HG03060 (cell line): ENCODE results near the gene DLG4.
"Not testable (repeated sequence)": the region's sequence is repeated elsewhere in the genome, so short reads cannot be mapped to it uniquely, and the experiment has no call there.

Source experiments
- ATAC-seq: cut with Tn5 transposase; IDR thresholded peaks from one replicate; pipeline ENCODE4 v1.9.1; 2021; ENCODE audit warnings: low read depth, moderate number of reproducible peaks; ENCODE audit not compliant: unreplicated experiment

DLG4 gene

DNA sequence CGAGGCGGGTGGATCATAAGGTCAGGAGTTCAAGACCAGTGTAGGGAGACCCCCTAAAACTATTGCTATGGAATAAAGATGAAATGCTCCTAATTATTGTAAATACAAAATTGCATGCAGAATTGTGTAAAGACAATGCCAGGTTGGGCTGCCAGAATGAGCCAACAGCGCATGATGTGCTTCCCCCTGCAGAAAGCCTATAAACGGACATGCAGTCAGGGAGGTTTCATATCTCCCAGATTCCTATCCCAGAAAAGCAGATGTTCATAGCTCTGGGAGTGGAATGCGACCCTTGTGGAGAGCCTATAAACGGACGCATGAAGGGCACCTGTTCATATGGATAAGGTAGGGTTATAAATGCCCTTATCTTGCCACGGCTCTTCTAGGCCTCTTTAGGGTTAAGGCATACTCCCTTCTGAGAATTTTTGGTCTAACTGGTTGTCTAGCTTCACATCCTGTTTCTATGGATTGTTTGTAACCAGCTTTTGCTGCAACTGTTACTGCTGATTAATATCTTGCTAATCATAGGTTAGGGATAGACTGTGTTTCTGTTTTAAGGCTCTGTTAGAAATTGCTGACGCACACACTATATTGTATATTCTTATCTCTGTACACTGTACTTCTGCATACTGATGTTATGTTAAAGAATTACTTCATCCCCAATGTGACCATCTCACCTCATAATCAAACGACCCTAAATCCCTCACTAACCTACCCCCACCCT is 50.6 kb downstream of the DLG4 start:
- not testable (repeated sequence) for ATAC-seq

DNA sequence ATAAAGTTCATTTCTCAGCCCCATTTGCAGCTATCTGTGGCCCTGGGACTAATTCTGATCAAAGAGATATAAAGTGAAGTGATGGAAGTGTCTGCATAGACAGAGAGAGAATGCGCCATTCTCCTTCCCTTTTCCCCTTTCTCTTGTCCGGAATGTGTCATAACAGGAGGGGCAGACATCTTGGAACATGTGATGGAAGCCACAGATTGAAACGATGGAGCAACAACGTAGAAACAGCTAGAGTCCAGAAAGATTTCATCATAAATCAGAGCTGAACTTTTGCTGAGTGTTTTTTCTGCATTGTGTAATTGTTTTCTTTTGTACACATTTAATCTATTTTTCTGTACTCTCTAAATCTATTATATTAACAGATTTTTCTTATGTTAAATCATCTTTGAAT is 51.8 kb downstream of the DLG4 start:
- no peak for ATAC-seq

DNA sequence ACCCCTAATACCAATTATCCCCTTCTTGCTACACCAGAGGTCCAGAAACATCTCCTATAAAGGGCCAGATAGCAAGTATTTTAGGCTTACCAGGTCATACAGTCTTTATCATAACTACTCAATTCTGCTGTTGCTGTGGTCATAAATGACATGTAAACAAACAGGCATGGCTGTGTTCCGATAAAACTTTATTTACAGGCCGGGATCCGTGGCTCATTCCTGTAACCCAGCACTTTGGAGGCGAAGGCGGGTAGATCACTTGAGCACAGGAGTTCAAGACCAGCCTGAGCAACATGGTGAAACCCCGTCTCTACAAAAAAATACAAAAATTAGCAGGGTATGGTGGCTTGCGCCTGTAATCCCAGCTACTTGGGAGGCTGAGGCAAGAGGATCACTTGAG is 52.8 kb downstream of the DLG4 start:
- no peak for ATAC-seq

DNA sequence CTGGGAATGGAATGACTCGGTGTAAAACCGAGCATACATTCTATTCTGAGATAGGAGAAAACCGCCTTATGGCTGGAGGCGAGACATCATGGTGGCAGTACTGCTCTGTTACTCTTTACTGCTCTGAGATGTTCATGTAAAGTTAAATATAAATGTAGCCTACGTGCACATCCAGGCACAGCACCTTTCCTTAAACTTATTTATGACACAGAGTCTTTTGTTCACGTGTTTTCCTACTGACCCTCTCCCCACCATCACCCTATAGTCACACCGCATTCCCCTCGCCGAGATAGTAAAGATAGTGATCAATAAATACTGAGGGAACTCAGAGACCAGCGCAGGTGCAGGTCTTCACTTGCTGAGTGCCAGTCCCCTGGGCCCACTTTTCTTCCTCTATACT is 60.1 kb downstream of the DLG4 start:
- ATAC-seq, result not testable (repeated sequence)

DNA sequence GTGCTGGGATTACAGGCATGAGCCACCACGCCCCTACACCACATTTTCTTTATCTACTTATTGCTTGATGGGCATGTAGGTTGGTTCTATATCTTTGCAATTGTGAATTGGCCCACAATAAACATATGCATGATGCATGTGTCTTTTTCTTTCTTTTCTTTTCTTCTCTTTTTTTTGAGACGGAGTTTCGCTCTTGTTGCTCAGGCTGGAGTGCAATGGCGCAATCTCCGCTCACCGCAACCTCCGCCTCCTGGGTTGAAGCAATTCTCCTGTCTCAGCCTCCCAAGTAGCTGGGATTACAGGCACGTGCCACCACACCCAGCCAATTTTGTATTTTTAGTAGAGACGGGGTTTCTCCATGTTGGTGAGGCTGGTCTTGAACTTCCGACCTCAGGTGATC is 61.2 kb downstream of the DLG4 start:
- not testable (repeated sequence) for ATAC-seq

DNA sequence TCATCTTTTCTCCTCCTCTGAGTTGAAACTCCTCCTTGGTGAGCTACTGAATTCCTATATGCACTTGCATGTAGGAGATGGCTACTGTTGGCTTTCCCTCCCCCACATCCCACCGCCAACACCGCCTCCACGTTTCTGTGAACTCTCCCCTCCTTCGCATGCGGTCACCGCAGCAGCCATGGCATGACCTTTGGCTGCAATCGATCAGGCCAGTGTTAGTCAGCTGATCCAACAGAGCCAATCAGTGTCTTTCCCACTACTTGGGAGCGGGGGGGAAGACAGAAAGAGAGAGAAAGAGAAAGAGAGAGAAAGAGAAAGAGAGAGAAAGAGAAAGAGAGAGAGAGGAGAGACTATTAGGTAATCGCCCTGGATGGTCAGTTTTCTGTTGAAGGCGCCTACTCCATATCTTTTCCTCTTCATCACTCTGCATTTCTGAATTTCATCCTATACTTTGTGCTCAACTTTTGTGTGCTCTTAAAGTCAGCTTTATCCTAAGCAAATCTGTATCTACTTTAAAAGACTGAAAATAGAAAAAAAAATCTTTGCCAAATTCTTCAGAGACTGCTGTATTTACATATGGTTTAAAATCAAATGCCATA is 63.2 kb downstream of the DLG4 start:
- no peak for ATAC-seq

DNA sequence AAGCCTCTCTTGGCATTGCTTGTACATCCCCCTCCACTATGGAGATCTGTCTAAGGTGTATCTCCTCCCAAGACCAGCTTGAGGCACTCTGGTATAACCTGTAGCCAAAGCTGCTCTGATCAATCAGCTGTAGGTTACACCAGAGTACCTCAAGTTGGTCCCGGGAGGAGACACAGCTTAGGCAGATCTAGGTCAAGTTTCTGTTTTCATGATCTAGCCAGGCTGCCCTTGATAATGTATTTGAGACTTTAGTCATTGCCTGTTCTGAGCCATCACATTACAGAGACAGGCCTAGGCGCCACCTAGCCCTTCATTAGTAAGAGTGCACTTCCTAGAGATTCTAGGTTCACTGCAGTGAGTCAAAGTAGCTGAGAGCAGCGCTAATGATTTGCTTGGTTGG is 71.9 kb downstream of the DLG4 start:
- no peak for ATAC-seq

DNA sequence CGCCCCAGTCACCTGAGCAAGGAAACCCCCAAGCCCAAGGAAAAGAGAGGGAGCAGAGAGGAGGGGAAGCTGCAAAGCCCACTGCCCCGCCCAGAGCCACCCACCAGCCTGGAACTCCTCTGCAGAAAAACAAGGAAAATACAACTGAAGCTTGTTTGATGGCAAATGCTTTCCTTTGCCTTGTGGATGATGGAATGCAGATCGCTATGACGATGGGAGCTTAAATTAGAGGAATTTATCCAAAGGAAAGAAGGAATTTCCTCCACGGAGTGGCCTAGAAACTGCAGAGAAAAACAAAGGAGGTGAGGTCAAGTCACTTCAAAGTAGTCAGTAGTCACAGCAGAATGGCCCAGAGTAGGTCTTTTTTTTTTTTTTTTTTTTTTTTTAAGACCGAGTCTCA is 73.5 kb downstream of the DLG4 start:
- no peak for ATAC-seq

DNA sequence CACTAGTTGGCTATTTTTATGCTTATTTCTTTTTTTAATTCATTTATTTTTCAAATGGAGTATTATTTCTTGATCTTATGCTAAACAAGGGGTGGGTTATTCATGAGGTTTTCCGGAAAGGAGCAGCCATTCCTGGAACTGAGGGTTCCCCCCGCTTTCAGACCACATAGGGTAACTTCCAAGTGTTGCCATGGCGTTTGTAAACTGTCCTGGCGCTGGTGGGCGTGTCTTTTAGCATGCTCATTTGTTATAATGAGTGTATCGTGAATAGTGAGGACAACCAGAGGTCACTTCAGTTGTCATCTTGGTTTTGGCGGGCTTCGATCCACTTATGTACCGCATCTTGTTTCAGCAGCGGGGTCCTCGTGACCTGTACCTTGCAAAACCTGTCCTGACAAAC is 75.4 kb downstream of the DLG4 start:
- no peak for ATAC-seq

DNA sequence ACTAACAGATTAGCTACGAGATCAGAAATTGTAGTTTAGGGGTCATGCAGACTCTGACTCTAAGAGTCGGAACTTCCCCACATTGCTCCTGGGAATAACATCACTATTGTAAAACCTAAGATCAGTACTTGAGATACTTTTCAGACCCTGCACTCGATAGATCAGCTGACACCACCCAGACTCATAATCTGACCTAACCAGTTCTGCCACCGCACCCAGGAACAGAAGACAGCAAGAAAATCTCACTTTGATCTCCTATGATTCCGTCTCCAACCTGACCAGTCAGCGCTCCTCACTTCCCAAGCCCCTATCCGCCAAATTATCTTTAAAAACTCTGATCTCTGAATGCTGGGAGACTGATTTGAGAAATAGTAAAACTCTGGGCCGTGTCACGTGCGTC is 77.8 kb downstream of the DLG4 start:
- no peak for ATAC-seq

DNA sequence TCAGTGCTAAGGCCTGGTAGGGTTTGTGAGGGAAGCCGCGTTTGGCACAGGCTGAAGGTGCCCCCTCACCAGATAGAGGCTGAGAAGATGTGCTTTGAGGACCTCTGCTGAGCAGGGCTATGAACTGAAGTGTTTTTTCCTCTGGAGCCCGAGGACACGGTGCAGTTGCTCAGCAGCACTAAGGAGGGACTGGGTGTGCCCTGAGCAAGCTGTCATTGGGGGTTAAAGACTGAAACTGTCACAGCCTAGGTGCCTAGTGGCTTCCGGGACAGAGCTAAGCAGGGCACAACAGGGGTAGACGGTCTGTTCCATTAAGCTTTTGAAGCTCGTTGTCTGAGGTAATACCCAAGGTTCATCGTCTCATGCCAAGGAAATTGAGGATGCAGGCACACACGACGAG is 80.2 kb downstream of the DLG4 start:
- no peak for ATAC-seq

DNA sequence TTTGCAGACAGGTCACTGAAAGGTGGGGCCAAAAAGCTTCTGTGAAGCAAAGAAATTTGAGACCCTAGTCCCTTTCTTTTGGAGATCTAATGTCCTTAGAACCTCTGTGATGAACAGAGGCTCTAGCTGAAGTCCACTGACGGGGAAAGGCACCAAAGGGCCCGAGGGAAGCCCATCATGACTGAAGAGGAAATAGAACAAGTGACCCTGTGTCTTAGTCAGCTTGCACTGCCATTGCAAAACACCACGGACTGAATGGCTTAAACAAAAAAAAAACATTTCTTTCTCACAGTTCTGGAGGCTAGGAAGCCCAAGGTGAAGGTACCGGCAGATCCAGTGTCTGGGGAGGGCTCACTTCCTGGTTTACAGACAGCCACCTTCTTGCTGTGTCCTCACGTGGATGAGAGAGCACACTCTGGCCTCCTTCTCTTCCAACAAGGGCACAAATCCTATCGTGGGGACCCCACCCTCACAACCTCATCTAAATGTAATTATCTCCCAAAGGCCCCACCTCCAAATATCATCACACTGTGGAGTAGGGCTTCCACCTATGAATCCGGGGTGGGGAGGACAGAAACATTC is 80.7 kb downstream of the DLG4 start:
- no peak for ATAC-seq

DNA sequence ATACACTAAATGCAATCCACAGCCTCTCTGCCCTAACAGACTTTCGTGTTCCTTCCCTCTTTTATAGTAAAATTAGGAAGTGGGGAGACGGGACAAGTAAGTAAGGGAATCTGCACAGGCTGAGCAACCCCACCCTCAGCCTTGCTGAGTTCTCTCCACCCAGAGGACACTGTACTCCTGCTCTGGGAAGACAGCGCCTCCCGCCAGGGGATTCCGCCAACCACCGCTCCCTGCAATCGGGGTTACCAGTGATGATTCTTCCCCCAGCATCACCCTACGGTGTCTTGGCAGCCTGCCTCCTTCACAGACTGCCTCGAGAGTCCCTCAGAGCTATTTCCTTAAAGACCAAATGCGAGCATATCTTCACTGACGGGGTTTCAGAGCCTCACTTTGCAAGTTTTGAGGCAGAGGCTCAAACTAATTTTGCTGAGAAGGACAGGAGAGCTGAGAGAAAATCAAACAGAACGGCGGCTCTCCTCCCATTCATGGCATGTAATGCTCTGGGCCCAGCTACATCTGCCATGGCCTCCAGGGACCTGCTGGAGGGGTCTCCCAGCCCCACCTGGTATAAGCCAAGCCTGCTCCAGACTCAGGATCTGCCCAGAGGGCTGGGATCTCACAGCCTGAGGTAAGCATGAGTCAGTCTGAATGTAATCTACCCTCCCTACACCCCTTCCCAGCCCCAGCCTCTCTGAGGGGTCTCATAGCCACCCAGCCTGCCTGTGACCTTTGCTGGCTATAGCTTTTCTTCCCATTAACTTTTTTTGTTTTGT is 82.3 kb downstream of the DLG4 start:
- no peak for ATAC-seq
